ENCODE results near the gene NT5DC1.
A peak's percentile ranks its signal among the peaks of the same experiment; 100 is the strongest.

Gene NT5DC1

DNA sequence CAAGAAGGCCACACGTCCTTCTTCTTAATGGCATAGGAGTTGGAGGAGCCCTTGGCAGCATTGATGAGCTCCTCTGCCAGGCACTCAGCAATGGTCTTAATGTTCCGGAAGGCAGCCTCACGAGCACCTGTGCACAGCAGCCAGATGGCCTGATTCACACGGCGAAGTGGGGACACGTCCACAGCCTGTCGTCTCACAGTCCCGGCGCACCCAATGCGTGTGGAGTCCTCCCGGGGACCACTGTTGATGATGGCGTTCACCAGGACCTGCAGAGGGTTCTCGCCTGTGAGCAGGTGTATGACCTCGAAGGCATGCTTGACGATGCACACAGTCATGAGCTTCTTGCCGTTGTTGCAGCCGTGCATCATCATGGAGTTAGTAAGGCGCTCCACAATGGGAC lies 157.9 kb downstream of the NT5DC1 start:
- TF ChIP-seq, protein P1, sequence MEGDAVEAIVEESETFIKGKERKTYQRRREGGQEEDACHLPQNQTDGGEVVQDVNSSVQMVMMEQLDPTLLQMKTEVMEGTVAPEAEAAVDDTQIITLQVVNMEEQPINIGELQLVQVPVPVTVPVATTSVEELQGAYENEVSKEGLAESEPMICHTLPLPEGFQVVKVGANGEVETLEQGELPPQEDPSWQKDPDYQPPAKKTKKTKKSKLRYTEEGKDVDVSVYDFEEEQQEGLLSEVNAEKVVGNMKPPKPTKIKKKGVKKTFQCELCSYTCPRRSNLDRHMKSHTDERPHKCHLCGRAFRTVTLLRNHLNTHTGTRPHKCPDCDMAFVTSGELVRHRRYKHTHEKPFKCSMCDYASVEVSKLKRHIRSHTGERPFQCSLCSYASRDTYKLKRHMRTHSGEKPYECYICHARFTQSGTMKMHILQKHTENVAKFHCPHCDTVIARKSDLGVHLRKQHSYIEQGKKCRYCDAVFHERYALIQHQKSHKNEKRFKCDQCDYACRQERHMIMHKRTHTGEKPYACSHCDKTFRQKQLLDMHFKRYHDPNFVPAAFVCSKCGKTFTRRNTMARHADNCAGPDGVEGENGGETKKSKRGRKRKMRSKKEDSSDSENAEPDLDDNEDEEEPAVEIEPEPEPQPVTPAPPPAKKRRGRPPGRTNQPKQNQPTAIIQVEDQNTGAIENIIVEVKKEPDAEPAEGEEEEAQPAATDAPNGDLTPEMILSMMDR (IDR thresholded peaks at IDR 0.05; ENCODE audit: low read depth, low read length, missing control alignments): no peak
- no peak overlapping the region for H3K4me3 ChIP-seq (replicated peaks; ENCODE audit: low read depth, low read length)
- no peak for DNase-seq (ENCODE audit: extremely low read depth, low read depth)

DNA sequence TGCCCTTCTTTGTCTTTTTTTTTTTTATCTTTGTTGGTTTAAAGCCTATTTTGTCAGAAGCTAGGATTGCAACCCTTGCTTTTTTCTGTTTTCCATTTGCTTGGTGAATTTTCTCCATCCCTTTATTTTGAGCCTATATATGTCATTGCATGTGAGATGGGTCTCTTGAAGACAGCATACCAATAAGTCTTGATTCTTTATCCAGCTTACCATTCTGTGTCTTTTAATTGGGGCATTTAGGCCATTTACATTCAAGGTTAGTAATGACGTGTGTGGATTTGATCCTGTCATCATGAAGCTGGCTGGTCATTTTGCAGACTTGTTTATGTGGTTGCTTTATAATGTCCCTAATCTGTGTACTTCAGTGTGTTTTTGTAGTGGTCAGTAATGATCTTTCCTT lies 162.7 kb downstream of the NT5DC1 start:
- TF ChIP-seq, protein P1 (IDR thresholded peaks at IDR 0.05; ENCODE audit: low read depth, low read length, missing control alignments): no peak
- no peak overlapping the region for H3K4me3 ChIP-seq (replicated peaks; ENCODE audit: low read depth, low read length)
- no peak for DNase-seq (ENCODE audit: extremely low read depth, low read depth)

DNA sequence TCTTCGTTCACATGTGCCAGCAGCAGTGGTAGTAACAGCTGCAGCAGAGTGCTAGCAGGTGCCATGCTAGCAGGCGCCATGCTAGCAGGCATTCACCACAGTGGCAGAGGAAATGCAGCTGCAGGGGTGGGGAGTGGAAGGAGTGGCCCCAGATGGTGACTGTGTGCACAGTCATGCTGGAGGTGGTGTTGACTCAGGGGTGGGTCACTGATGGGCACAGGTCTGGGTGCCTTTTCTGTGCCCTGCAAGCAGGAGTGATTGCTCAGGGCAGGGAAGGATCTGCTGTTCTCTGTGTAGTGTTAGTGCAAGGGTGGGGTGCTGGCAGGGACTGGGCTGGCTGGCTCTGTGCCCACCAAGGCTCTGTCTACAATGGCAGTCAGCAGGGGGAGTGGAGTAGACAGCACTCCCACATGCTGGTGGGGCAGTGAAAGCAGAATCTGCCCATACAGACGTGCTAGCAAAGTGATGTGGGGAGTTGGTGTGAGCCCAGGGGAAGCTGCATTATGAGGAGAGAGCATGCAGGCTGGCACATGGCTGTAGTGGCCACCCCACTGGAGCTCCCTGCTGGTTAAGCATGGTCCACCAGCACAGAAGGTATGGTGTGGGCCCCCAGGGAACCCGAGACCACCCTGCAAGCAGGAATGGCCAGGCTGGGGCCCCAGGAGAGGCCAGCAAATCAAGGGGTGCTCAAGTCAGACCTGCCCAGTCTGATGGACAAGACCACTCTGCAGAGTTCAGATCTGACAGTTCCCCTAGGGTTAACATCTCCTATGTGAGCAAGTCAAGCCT lies 164.6 kb downstream of the NT5DC1 start:
- TF ChIP-seq, protein P1 (IDR thresholded peaks at IDR 0.05; ENCODE audit: low read depth, low read length, missing control alignments): no peak
- no peak overlapping the region for H3K4me3 ChIP-seq (replicated peaks; ENCODE audit: low read depth, low read length)
- DNase-seq (ENCODE audit: extremely low read depth, low read depth): no peak

DNA sequence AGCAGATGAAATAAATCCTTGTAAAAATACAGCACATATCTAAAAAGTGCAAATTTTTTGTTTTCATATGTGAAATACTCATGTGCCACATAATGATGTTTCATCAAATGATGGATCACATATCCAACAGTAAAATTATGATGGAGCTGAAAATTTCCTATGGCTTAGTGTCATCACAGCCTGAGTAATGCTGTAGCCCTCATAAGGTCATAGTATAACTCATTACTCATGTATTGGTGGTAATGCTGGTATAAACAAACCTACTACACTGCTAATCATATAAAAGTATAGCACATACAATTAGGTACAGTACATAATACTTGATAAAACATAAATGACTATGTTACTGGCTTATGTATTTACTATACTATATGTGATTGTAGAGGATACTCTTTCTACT lies 166.2 kb downstream of the NT5DC1 start:
- TF ChIP-seq, protein P1 (IDR thresholded peaks at IDR 0.05; ENCODE audit: low read depth, low read length, missing control alignments): no peak
- no peak for DNase-seq (ENCODE audit: extremely low read depth, low read depth)
- no peak overlapping the region for H3K4me3 ChIP-seq (replicated peaks; ENCODE audit: low read depth, low read length)

DNA sequence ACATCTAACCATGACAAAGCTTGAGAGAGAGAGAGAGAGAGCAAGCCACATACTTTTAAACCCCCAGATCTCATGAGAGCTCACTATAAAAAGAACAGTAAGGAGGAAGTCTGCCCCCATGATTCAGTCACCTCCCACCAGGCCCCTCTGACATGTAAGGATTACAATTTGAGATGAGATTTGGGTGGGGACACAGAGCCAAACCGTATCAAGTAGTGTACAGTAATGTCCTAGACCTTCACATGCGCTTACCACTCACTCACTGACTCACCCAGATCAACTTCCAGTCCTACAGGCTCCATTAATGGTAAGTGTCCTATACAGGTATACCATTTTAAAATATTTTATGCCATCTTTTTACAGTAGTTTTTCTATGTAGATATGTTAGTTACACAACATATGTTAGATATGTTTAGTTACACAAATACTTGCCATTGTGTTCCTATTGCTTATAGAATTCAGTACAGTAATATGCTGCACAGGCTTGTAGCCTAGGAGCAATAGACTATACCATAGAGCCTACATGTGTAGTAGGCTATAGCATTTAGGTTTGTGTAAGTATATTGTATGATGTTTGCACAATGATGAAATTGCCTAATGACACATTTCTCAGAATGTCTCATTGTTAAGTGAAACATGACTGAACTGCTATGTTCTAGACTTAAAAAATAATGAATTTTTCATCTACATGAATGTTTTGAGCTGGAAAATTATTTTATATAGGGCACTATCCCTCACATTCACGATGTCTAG lies 167.4 kb downstream of the NT5DC1 start:
- TF ChIP-seq, protein P1 (IDR thresholded peaks at IDR 0.05; ENCODE audit: low read depth, low read length, missing control alignments): no peak
- no peak for DNase-seq (ENCODE audit: extremely low read depth, low read depth)
- H3K4me3 ChIP-seq (replicated peaks; ENCODE audit: low read depth, low read length): no peak overlapping the region

DNA sequence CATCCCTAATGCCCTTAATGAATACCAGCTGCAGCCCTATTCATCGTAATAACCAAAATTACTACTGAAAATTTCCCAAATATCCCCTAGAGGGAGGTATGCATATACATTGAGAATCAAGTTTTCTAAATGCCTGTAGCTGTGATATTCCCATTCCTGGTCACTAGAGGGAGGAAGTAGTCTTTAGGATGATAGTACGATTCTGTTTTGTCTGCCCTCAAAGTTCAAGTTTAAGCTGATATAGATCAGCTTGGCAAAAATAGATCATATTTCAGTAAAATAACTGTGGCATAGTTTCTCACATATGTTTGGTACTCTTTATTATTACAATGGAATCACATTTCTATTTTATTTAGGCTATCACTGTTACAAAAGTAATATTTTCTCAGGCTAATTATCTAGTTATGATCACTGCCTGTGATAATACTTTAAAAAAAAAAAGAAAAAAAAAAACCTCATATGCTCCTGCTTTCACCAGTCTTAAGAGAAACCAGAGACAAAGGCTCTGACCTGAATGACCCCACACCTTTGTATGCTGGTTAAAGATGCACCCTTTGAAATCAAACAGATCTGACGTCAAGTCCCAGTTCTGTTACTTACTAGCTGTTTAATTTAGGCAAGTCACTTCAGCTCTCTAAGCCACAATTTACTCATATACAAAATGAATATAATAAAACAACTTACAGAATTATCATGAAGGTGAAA lies 168.1 kb downstream of the NT5DC1 start:
- DNase-seq (ENCODE audit: extremely low read depth, low read depth): peak; percentile 93
- TF ChIP-seq, protein P1 (IDR thresholded peaks at IDR 0.05; ENCODE audit: low read depth, low read length, missing control alignments): peak; percentile 77
- H3K4me3 ChIP-seq (replicated peaks; ENCODE audit: low read depth, low read length): no peak overlapping the region
